HG03342 (cell line): ENCODE data around the gene PEX10.

Experiments used
- ATAC-seq: cut with Tn5 transposase; IDR thresholded peaks from one replicate; pipeline ENCODE4 v1.9.1; 2021; ENCODE audit warnings: mild to moderate bottlenecking, moderate library complexity; ENCODE audit not compliant: unreplicated experiment

PEX10 gene

DNA sequence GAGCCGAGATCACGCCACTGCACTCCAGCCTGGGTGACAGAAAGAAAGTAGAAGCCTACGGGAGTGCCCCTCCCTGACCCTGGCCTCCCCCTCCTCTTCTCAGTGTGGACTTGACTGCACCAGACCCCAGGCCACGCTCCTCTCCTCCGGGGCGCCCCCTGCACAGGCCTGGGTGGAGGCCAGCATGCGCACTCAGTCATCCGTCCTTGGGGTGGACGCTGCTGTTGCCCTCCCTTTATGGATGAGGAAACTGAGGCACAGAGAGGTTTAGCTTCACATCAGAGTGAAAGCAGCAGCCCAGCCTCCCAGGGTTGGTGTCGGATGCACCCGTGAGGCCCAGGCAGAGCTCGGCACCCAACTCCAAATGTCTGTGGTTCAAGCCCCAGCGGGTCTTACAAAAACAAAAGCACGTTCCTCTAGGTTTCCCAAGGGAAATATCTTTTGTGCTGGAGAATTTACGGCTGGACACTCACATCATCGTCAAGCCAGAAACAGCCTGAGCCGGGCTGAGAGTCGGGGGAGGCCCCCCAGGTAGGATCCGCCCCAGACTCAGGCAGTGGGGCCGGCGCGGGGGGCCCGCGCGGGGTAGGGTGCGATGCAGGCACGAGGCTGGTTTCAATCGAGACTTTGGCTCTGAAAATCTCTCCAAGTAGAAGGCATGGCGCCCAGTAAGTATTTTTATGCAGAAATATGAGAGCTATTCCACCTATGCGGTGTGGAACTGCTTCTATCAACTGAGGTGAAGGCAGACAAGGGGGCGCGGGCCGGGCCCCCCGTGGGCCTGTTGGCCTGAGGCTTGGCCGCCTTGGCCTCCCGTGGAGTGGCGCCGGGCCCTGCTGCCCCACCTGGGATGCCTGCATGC is 57.6 kb downstream of the PEX10 start:
- no peak for ATAC-seq
